Esophagus squamous epithelium (tissue), 5 donors: ENCODE results near the gene MYO7B. TPM values are rescaled to one million over a fixed set of nuclear protein-coding genes. Genes with fewer than 3 reads are reported as not detected.

Source experiments
- DNase-seq: peaks from one replicate; lab custom pipeline; 2025; lab: John Stamatoyannopoulos, UW
- H3K27ac ChIP-seq, 4 donors: fragments of 200-600 bp; sonication (generic); one replicate each; pipeline ENCODE4 v1.5.1; 2016 to 2019; ENCODE audit warnings: mild to moderate bottlenecking in 1 of 4
- H3K27me3 ChIP-seq, 4 donors: fragments of 200-600 bp; sonication (generic); 1 replicate in 3 of 4; 2 replicates in 1 of 4; pipeline versions ENCODE4 v1.5.1 to v1.6.0; 2017 to 2021; ENCODE audit warnings: antibody characterized with exemption in 1 of 4
- H3K36me3 ChIP-seq, 3 donors: fragments of 200-600 bp; sonication (generic); one replicate each; pipeline ENCODE4 v1.5.1; 2016 to 2019
- H3K4me1 ChIP-seq, 3 donors: fragments of 200-600 bp; sonication (generic); one replicate each; pipeline ENCODE4 v1.5.1; 2017 to 2019
- H3K4me3 ChIP-seq, 4 donors: fragments of 200-600 bp; sonication (generic); 1 replicate in 3 of 4; 2 replicates in 1 of 4; pipeline ENCODE4 v1.5.1; 2016 to 2019; ENCODE audit warnings: mild to moderate bottlenecking in 2 of 4, moderate library complexity in 1 of 4
- H3K9me3 ChIP-seq, 3 donors: fragments of 200-600 bp; sonication (generic); one replicate each; pipeline ENCODE4 v1.5.1; 2016 to 2019
- CTCF ChIP-seq, 6 experiments: fragments of 450-650 bp in 4 of 6; fragments of 200-600 bp in 2 of 6; sonication (generic) in 2 of 6; IDR thresholded peaks; one replicate each; pipeline ENCODE4 v1.5.1; 2016 to 2019; ENCODE audit warnings: antibody characterized with exemption in 6 of 6, mild to moderate bottlenecking in 4 of 6, moderate library complexity in 4 of 6
- POLR2A ChIP-seq, 4 donors: fragments of 450-650 bp; IDR thresholded peaks; one replicate each; pipeline ENCODE4 v1.6.1; 2017; ENCODE audit warnings: antibody characterized with exemption in 4 of 4, mild to moderate bottlenecking in 4 of 4, moderate library complexity in 3 of 4
- WGBS, 2 donors: methylation state at CpG; one replicate each; pipeline ENCODE4 v1.1.5; 2018; 5-methylcytosine and 5-hydroxymethylcytosine counted together
- intact Hi-C: fragments of 100-400 bp; cut with DNase I; formaldehyde crosslinking; loops from one replicate; pipeline ENCODE4 v1.15.0; 2022
- total RNA-seq, 4 donors: library from RNA; depleted of rRNA; stranded (reverse); fragments of >200 nt; gene quantifications; one replicate each; pipeline ENCODE4 v1.1.0, GENCODE V29; 2016
- donor health status: DM: yes; HTN: yes; CAD: no.

The MYO7B gene
- total RNA-seq, 4 donors from 2014 or later: 0.19 TPM; not detected in 3

DNA sequence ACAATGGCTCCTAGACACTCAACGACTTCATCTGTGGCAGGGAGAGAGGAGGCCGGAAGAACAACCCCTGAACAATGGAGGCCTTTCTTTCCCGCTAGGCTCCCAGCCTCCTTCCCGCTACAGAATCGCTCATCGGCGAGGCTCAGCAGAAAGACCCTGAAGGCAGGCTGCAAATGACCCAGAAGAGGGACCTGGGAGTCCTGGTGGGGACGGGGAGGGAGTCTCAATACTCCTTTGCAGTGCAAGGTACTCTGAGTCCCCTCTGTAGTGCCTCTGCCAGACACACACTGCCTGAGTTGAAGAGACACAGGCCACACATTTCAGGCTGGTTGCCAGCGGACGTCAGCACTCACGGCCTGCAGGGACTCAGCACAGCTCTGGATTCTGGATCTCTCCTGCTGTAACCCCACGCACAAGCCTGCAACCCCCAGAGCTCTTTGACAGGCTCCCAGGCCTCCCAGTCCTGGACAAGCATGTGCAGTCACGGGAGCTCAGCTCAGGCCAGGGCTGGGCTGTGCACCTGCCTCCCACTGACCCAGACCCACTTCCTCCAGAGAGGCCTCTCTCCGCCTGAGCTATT lies 116.6 kb downstream of the MYO7B start:
- Histone ChIP-seq H3K36me3 (peaks cover 0 to 20% (median 0%) of the 10 kb centered on the region in 3 donors), H3K27ac (peak overlapping the region; percentile 14 to 66 (median 56)), H3K4me1 (peaks cover 7 to 87% (median 33%) of the 10 kb centered on the region in 3 donors), H3K4me3 (no peak overlapping the region), H3K27me3 (no peaks in the 10 kb centered on the region), H3K9me3 (no peaks in the 10 kb centered on the region)
- 72 to 78% methylated on average over 5 to 10 of the region's 14 CpGs for WGBS, 2 donors
- DNase-seq: no peak
- TF ChIP-seq POLR2A (IDR thresholded peaks at IDR 0.05) (no peak), CTCF (IDR thresholded peaks at IDR 0.05) (no peak)
- intact Hi-C loops: no loop called here

- peaks cover 0 to 23% (median 0%) of the 10 kb centered on the region in 3 donors for H3K36me3 ChIP-seq
- DNase-seq: no peak
- no peaks in the 10 kb centered on the region for H3K9me3 ChIP-seq
- WGBS, 2 donors: 68 to 74% methylated on average over 8 to 13 of the region's 25 CpGs
- intact Hi-C loops: no loop called here
- H3K4me3 ChIP-seq: no peak overlapping the region
- TF ChIP-seq POLR2A (IDR thresholded peaks at IDR 0.05): no peak
- no peak for TF ChIP-seq CTCF (IDR thresholded peaks at IDR 0.05)
- H3K4me1 ChIP-seq: peaks cover 7 to 87% (median 33%) of the 10 kb centered on the region in 3 donors
- H3K27ac ChIP-seq: peak overlapping the region; percentile 14 to 66 (median 56)
- H3K27me3 ChIP-seq: no peaks in the 10 kb centered on the region
Observed at GRCh38 chr2:127652786-127653357, 117.4 kb downstream of the MYO7B start.

DNA sequence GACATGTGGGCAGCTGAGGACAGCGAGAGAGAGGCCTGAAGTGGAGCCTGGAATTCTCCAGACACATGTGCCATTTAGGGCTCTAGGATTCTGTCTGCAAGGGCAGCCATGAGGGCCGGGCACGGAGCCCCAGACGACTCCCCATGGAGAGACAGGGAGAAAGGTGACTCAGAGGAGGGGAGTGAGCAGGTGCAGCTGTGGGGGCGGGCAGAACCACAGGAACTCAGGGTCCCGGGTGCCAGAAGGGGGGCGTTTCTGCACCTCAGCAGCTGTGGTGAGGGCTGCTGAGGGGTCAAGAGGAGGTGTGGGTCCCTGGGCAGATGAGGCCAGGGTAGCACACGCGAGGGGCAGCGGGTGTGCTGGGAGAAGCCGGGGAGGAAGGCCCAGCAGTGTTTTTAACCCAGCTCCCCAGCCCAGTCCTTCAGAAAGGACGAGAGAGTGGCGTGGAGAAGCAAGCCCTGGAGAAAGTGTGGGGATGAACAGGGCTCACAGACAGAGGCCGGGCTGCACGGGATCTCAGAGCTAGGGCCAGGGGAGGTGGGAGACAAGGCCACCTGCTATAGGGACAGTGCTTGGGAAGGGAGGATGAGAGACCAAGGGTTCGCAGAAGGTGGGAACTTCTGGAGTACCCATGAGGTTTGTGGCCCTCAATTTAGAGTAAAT lies 118.1 kb downstream of the MYO7B start:
- peaks cover 7 to 87% (median 38%) of the 10 kb centered on the region in 3 donors for H3K4me1 ChIP-seq
- TF ChIP-seq POLR2A (IDR thresholded peaks at IDR 0.05): no peak
- TF ChIP-seq CTCF (IDR thresholded peaks at IDR 0.05): no peak
- no peaks in the 10 kb centered on the region for H3K27me3 ChIP-seq
- H3K9me3 ChIP-seq: no peaks in the 10 kb centered on the region
- intact Hi-C loops: no loop called here
- DNase-seq: no peak
- H3K4me3 ChIP-seq: no peak overlapping the region
- 62 to 83% methylated on average over 6 to 13 of the region's 16 CpGs for WGBS, 2 donors
- H3K36me3 ChIP-seq: peaks cover 0 to 23% (median 0%) of the 10 kb centered on the region in 3 donors
- H3K27ac ChIP-seq: peak overlapping the region; percentile 14 to 66 (median 56)

GRCh38 chr2:127654084-127654837 lies 118.8 kb downstream of the MYO7B start:
- H3K27ac ChIP-seq: peak overlapping the region in 3 of 4 donors; percentile 58 to 78 (median 63)
- WGBS, 2 donors: 84 to 93% methylated on average over 5 to 8 of the region's 24 CpGs
- peaks cover 3 to 88% (median 43%) of the 10 kb centered on the region in 3 donors for H3K4me1 ChIP-seq
- DNase-seq: no peak
- TF ChIP-seq CTCF (IDR thresholded peaks at IDR 0.05): no peak
- no peak for TF ChIP-seq POLR2A (IDR thresholded peaks at IDR 0.05)
- no peaks in the 10 kb centered on the region for H3K9me3 ChIP-seq
- H3K36me3 ChIP-seq: peaks cover 0 to 23% (median 0%) of the 10 kb centered on the region in 3 donors
- H3K27me3 ChIP-seq: no peaks in the 10 kb centered on the region
- no peak overlapping the region for H3K4me3 ChIP-seq
- intact Hi-C loops: no loop called here
